BJ (cell line): ENCODE measurements around the gene POLG2. TPM values are rescaled to one million over a fixed set of nuclear protein-coding genes. Genes with fewer than 3 reads are reported as not detected.

Experiments
- CTCF ChIA-PET: fragments of 350-600 bp; formaldehyde crosslinking; extraction: SDS; loops from one replicate; lab custom pipeline; 2021; ENCODE audit warnings: antibody characterized with exemption, inconsistent platforms; lab: Yijun Ruan, JAX
- POLR2A ChIA-PET: fragments of 300-600 bp; sonication (Branson Sonifier 250); formaldehyde crosslinking; extraction: SDS; loops from one replicate; lab custom pipeline; 2021; ENCODE audit warnings: antibody characterized with exemption; lab: Charles Lee
- DNase-seq: peaks from one replicate; pipeline ENCODE4 v3.0.0-alpha.2; 2011; ENCODE audit warnings: low read depth
- H3K27me3 ChIP-seq: 2 replicates; pipeline ENCODE4 v1.6.0; 2011; ENCODE audit warnings: low read length; ENCODE audit not compliant: control insufficient read depth, insufficient read depth
- H3K36me3 ChIP-seq: 2 replicates; pipeline ENCODE4 v1.5.1; 2011; ENCODE audit warnings: low read length; ENCODE audit not compliant: control insufficient read depth, insufficient read depth
- H3K4me3 ChIP-seq: 2 replicates; pipeline ENCODE4 v1.5.1; 2011; ENCODE audit warnings: low read depth, mild to moderate bottlenecking, control low read depth, low read length
- CTCF ChIP-seq: IDR thresholded peaks from 2 replicates; pipeline ENCODE4 v1.5.1; 2011; ENCODE audit warnings: low read depth, mild to moderate bottlenecking, control low read depth, inconsistent platforms, low read length, moderate library complexity; ENCODE audit not compliant: insufficient read depth
- polyA plus RNA-seq: library from polyadenylated mRNA; depleted of rRNA; stranded (reverse); fragments of >200 nt; gene quantifications from 2 replicates; pipeline ENCODE4 v1.2.3, GENCODE V29; 2011

POLG2 gene
- polyA plus RNA-seq, 1 experiment, result 4.5 TPM

GRCh38 chr17:64519601-64520000 lies 22.7 kb upstream of the POLG2 start:
- no peak for TF ChIP-seq CTCF
- H3K27me3 ChIP-seq, result no peaks in the 10 kb centered on the region
- H3K36me3 ChIP-seq, result peaks cover 13% of the 10 kb centered on the region
- no peak overlapping the region for H3K4me3 ChIP-seq
- POLR2A ChIA-PET, result no interaction called here
- DNase-seq, result no peak
- CTCF ChIA-PET, result interaction anchor here (0.6 to 1.6 kb wide), 2 partner anchors 12 to 222 kb away, joined by 3 to 10 read pairs; partner anchors contain the start of gene CEP95

GRCh38 chr17:64515829-64516228 lies 19.0 kb upstream of the POLG2 start:
- POLR2A ChIA-PET, result no interaction called here
- DNase-seq, result no peak
- CTCF ChIA-PET, result interaction anchor here (1.1 kb wide), 2 partner anchors 8 to 96 kb away, joined by 4 read pairs; no protein-coding TSS in a partner anchor
- no peak overlapping the region for H3K4me3 ChIP-seq
- H3K36me3 ChIP-seq, result peaks cover 11% of the 10 kb centered on the region
- TF ChIP-seq CTCF, result no peak
- no peaks in the 10 kb centered on the region for H3K27me3 ChIP-seq

GRCh38 chr17:64515419-64515818 lies 18.6 kb upstream of the POLG2 start:
- H3K36me3 ChIP-seq, result peaks cover 12% of the 10 kb centered on the region
- ChIA-PET POLR2A (no interaction called here), CTCF (interaction anchor here (1.1 kb wide), 1 partner anchor 96 kb away, joined by 4 read pairs; no protein-coding TSS in a partner anchor)
- no peak for DNase-seq
- H3K4me3 ChIP-seq, result no peak overlapping the region
- H3K27me3 ChIP-seq, result no peaks in the 10 kb centered on the region
- no peak for TF ChIP-seq CTCF

- no peak for TF ChIP-seq CTCF
- Histone ChIP-seq H3K27me3 (no peaks in the 10 kb centered on the region), H3K36me3 (peaks cover 4% of the 10 kb centered on the region), H3K4me3 (no peak overlapping the region)
- no peak for DNase-seq
- ChIA-PET CTCF (interaction anchor here (0.6 kb wide), 1 partner anchor 231 kb away, joined by 3 read pairs; no protein-coding TSS in a partner anchor), POLR2A (no interaction called here)
Observed at GRCh38 chr17:64509179-64509578, 12.3 kb upstream of the POLG2 start.

- DNase-seq, result no peak
- no peak for TF ChIP-seq CTCF
- no peaks in the 10 kb centered on the region for H3K27me3 ChIP-seq
- H3K36me3 ChIP-seq, result peaks cover 6% of the 10 kb centered on the region
- H3K4me3 ChIP-seq, result peak overlapping the region; percentile 99
- CTCF ChIA-PET, result no interaction called here
- POLR2A ChIA-PET, result no interaction called here
Observed at GRCh38 chr17:64508683-64509082, 11.8 kb upstream of the POLG2 start.
